ENCODE measurements around the gene UBE2N. TPM values are rescaled to one million over a fixed set of nuclear protein-coding genes. Genes with fewer than 3 reads are reported as not detected.

The UBE2N gene
- total RNA-seq, 3 donors from 2014 or later, result 65.5 to 92.2 (median 81.3) TPM

DNA sequence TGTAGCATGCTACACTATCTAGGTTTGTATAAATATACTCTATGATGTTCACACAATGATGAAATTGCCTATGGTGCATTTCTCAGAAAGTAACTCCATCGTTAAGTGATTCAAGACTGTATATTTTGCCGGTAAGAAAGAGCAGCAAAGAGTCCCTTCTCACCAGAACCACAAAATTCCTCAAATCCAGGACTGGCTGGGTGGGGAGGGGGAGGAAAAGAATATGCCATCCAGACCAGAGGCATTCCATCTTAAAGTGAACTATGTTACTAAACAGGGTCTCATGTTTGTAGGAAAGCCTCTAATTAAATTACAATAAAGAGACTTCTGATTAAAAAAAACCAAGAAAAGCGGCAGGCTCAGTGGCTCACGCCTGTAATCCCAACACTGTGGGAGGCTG lies 11.5 kb downstream of the UBE2N start:
- no peak overlapping the region for H3K4me3 ChIP-seq
- ATAC-seq, result no peak
- H3K4me1 ChIP-seq (ENCODE audit: low read depth), result peaks cover 12% of the 10 kb centered on the region
- TF ChIP-seq, protein P1, sequence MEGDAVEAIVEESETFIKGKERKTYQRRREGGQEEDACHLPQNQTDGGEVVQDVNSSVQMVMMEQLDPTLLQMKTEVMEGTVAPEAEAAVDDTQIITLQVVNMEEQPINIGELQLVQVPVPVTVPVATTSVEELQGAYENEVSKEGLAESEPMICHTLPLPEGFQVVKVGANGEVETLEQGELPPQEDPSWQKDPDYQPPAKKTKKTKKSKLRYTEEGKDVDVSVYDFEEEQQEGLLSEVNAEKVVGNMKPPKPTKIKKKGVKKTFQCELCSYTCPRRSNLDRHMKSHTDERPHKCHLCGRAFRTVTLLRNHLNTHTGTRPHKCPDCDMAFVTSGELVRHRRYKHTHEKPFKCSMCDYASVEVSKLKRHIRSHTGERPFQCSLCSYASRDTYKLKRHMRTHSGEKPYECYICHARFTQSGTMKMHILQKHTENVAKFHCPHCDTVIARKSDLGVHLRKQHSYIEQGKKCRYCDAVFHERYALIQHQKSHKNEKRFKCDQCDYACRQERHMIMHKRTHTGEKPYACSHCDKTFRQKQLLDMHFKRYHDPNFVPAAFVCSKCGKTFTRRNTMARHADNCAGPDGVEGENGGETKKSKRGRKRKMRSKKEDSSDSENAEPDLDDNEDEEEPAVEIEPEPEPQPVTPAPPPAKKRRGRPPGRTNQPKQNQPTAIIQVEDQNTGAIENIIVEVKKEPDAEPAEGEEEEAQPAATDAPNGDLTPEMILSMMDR (IDR thresholded peaks at IDR 0.05), result no peak
- no peak for DNase-seq
- intact Hi-C loops (cut with DNase I, micrococcal nuclease), result no loop called here
- H3K36me3 ChIP-seq (ENCODE audit: low read depth), result no peaks in the 10 kb centered on the region
- H3K9me3 ChIP-seq, result no peaks in the 10 kb centered on the region

DNA sequence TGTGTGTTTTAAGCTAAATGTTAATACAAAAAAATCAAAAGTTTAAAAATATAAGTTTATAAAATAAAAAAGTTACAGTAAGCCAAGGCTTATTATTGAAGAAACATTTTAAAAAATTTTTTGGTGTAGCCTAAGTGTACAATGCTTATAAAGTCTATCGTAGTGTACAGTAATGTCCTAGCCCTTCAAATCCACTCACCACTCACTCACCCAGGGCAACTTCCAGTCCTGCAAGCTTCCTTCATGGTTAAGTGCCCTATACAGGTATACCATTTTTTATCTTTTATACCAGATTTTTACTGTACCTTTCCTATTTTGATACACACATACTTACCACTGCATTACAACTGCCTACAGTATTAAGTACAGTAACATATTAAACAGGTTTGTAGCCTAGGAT lies 11.9 kb downstream of the UBE2N start:
- TF ChIP-seq, protein P1 (IDR thresholded peaks at IDR 0.05), result no peak
- intact Hi-C loops (cut with DNase I, micrococcal nuclease), result loop anchor here in 1 of 2 donors (10.0 kb wide), 1 partner anchor 645 kb away; no protein-coding TSS in a partner anchor
- peaks cover 17% of the 10 kb centered on the region for H3K4me1 ChIP-seq (ENCODE audit: low read depth)
- DNase-seq, result no peak
- H3K36me3 ChIP-seq (ENCODE audit: low read depth), result no peaks in the 10 kb centered on the region
- H3K4me3 ChIP-seq, result no peak overlapping the region
- H3K9me3 ChIP-seq, result no peaks in the 10 kb centered on the region
- no peak for ATAC-seq

DNA sequence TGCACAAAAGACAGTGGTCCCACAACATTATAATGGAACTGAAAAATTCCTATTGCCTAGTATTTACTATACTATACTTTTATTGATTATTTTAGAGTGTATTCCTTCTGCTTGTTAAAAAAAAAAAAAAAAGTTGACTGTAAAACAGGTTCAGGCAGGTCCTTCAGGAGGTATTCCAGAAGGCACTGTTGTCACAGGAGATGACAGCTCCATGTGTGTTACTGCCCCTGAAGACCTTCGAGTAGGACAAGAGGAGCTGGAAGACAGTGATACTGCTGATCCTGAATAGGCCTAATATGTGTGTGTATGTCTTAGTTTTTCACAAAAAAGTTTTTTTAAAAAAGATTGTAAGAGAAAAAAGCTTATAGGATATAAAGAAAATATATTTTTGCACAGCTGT lies 12.3 kb downstream of the UBE2N start:
- no peak overlapping the region for H3K4me3 ChIP-seq
- H3K36me3 ChIP-seq (ENCODE audit: low read depth), result no peaks in the 10 kb centered on the region
- intact Hi-C loops (cut with DNase I, micrococcal nuclease), result loop anchor here in 1 of 2 donors (10.0 kb wide), 1 partner anchor 645 kb away; no protein-coding TSS in a partner anchor
- TF ChIP-seq, protein P1 (IDR thresholded peaks at IDR 0.05), result no peak
- no peaks in the 10 kb centered on the region for H3K9me3 ChIP-seq
- no peak for DNase-seq
- ATAC-seq, result no peak
- peaks cover 17% of the 10 kb centered on the region for H3K4me1 ChIP-seq (ENCODE audit: low read depth)

DNA sequence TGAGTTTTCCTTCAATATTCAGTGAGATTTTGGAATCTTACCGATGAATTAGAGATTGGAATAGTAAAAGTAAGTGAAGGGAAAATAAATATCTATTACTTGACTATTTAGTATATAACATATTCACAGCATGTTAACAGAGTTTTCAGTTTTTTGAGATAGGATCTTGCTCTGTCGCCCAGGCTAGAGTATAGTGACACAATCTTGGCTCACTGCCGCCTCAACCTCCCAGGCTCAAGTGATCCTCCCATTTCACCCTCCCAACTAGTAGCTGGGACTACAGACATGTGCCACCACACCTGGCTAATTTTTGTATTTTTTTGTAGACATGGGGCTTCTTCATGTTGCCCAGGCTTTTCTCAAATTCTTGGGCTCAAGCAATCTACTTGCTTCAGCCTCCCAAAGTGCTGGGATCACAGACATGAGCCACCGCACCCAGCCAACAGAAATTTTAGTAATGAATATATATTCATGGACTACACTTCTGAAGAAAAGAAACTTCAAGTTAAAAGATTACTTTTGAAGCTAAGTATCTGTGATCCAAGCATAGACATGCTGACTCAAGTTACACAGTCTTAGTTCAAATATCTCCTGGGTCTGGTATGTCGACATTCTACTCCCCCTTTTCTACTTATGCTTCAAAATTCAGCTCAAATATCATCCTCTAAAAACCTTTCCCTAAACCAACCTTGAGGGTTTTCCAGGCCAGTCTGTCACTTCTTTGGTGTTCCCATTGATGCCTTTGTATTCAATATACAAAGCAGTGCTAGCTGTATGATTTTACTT lies 13.8 kb downstream of the UBE2N start:
- intact Hi-C loops (cut with DNase I, micrococcal nuclease), result loop anchor here in 1 of 2 donors (10.0 kb wide), 1 partner anchor 643 kb away; no protein-coding TSS in a partner anchor
- Histone ChIP-seq H3K4me1 (ENCODE audit: low read depth) (peaks cover 17% of the 10 kb centered on the region), H3K4me3 (no peak overlapping the region), H3K36me3 (ENCODE audit: low read depth) (no peaks in the 10 kb centered on the region), H3K9me3 (no peaks in the 10 kb centered on the region)
- ATAC-seq (no peak), DNase-seq (no peak)
- TF ChIP-seq, protein P1 (IDR thresholded peaks at IDR 0.05), result no peak

DNA sequence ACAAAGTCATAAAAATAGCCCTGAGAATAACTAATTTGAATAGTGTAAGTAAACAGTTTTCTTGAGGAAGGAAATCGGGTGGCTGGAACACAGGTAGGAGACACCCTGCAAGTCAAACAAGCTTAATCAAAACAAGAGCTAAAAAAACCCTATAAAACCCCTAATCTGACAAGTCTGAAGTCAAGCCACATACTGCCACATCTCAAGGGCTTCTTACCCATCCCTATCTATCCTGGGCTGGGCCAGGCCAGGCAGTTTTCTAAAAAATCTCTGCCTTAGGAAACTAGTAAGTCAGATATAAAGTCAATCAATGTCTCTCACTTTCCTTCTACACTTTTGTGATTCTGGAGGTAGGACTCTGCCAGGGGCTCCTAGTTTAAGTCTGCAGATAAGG lies 15.3 kb downstream of the UBE2N start:
- Histone ChIP-seq H3K9me3 (no peaks in the 10 kb centered on the region), H3K4me3 (no peak overlapping the region), H3K4me1 (ENCODE audit: low read depth) (peaks cover 17% of the 10 kb centered on the region), H3K36me3 (ENCODE audit: low read depth) (no peaks in the 10 kb centered on the region)
- DNase-seq, result no peak
- peak; percentile 62 for ATAC-seq
- intact Hi-C loops (cut with DNase I, micrococcal nuclease), result loop anchor here in 1 of 2 donors (10.0 kb wide), 1 partner anchor 642 kb away; no protein-coding TSS in a partner anchor
- TF ChIP-seq, protein P1 (IDR thresholded peaks at IDR 0.05), result no peak
